Measurements from ENCODE around the gene DNM3.

Gene DNM3

GRCh38 chr1:172338295-172338735, 497.0 kb downstream of the DNM3 start:
- CTCF ChIA-PET: no interaction called here
- POLR2A ChIA-PET: no interaction called here

GRCh38 chr1:172339842-172340241, 498.5 kb downstream of the DNM3 start:
- Histone ChIP-seq H3K27ac (ENCODE audit: extremely low read depth, low read depth, low read length) (no peak overlapping the region), H3K4me1 (ENCODE audit: control insufficient read depth, insufficient read depth, low read length) (0 out of 2 replicates have a peak, but pooled peaks cover 4% of the 10 kb centered on the region), H3K9me3 (ENCODE audit: control insufficient read depth, insufficient read depth, low read depth, low read length) (no peaks in the 10 kb centered on the region), H3K36me3 (ENCODE audit: control insufficient read depth in 2 of 2, insufficient read depth in 1 of 2, low read length in 2 of 2) (no peaks in the 10 kb centered on the region), H3K4me3 (ENCODE audit: low read depth, low read length) (no peak overlapping the region)
- ChIA-PET CTCF (no interaction called here), POLR2A (interaction anchor here (1.0 to 1.5 kb wide), 2 partner anchors 14 to 19 kb away, joined by 3 read pairs; no protein-coding TSS in a partner anchor)
- TF ChIP-seq ZNF350 (tag by site-specific recombination; IDR thresholded peaks at IDR 0.05) (no peak), ZBTB26 (tag by site-specific recombination; optimal IDR thresholded peaks at IDR 0.05) (no peak), ZNF510 (tag by site-specific recombination; IDR thresholded peaks at IDR 0.05; ENCODE audit: insufficient replicate concordance) (no peak), ZNF221 (tag by site-specific recombination; IDR thresholded peaks at IDR 0.05; ENCODE audit: borderline replicate concordance) (no peak), TSHZ1 (tag by site-specific recombination; IDR thresholded peaks at IDR 0.05; ENCODE audit: borderline replicate concordance) (no peak), ZNF366 (tag by site-specific recombination; conservative IDR thresholded peaks at IDR 0.05) (no peak), ZNF140 (tag by site-specific recombination; IDR thresholded peaks at IDR 0.05) (no peak), ZSCAN5A (tag by site-specific recombination; IDR thresholded peaks at IDR 0.05) (no peak), ZNF214 (tag by site-specific recombination; IDR thresholded peaks at IDR 0.05; ENCODE audit: borderline replicate concordance) (no peak), ZNF239 (tag by site-specific recombination; IDR thresholded peaks at IDR 0.05) (no peak), ZNF280C (tag by site-specific recombination; IDR thresholded peaks at IDR 0.05) (no peak), GLI4 (tag by site-specific recombination; IDR thresholded peaks at IDR 0.05) (no peak), WT1 (tag by site-specific recombination; IDR thresholded peaks at IDR 0.05) (no peak), ZNF518A (tag by site-specific recombination; conservative IDR thresholded peaks at IDR 0.05; ENCODE audit: low read depth) (no peak), ZNF202 (tag by site-specific recombination; IDR thresholded peaks at IDR 0.05; ENCODE audit: borderline replicate concordance) (no peak), ZBTB48 (tag by site-specific recombination; IDR thresholded peaks at IDR 0.05) (no peak), ZNF837 (tag by site-specific recombination; IDR thresholded peaks at IDR 0.05) (no peak)

More at GRCh38 chr1:172338295-172338735, 497.0 kb downstream of the DNM3 start:
- 0 out of 2 replicates have a peak, but pooled peaks cover 4% of the 10 kb centered on the region for H3K4me1 ChIP-seq (ENCODE audit: control insufficient read depth, insufficient read depth, low read length)
- H3K9me3 ChIP-seq (ENCODE audit: control insufficient read depth, insufficient read depth, low read depth, low read length): no peaks in the 10 kb centered on the region
- H3K36me3 ChIP-seq (ENCODE audit: control insufficient read depth in 2 of 2, insufficient read depth in 1 of 2, low read length in 2 of 2): no peaks in the 10 kb centered on the region
- H3K4me3 ChIP-seq (ENCODE audit: low read depth, low read length): no peak overlapping the region
- no peak for TF ChIP-seq ZNF544 (tag by site-specific recombination; IDR thresholded peaks at IDR 0.05)
- no peak for TF ChIP-seq ZNF660 (tag by site-specific recombination; IDR thresholded peaks at IDR 0.05)
- TF ChIP-seq ZNF416 (tag by site-specific recombination; IDR thresholded peaks at IDR 0.05): no peak
- TF ChIP-seq ZNF549 (tag by site-specific recombination; IDR thresholded peaks at IDR 0.05): no peak
- no peak for TF ChIP-seq ZNF514 (tag by site-specific recombination; IDR thresholded peaks at IDR 0.05)
- TF ChIP-seq ZNF76 (tag by site-specific recombination; IDR thresholded peaks at IDR 0.05; ENCODE audit: borderline replicate concordance, low read depth): no peak
- TF ChIP-seq ZNF404 (tag by site-specific recombination; IDR thresholded peaks at IDR 0.05): no peak
- TF ChIP-seq ZNF426 (tag by site-specific recombination; IDR thresholded peaks at IDR 0.05): no peak
- no peak for TF ChIP-seq ZNF654 (tag by site-specific recombination; IDR thresholded peaks at IDR 0.05; ENCODE audit: low read depth)
- TF ChIP-seq ZNF23 (tag by site-specific recombination; IDR thresholded peaks at IDR 0.05; ENCODE audit: borderline replicate concordance): no peak
- no peak for TF ChIP-seq ZNF10 (tag by site-specific recombination; IDR thresholded peaks at IDR 0.05)
- no peak overlapping the region for H3K27ac ChIP-seq (ENCODE audit: extremely low read depth, low read depth, low read length)
